ENCODE data around the gene GZMB. TPM values are rescaled to one million over a fixed set of nuclear protein-coding genes. Genes with fewer than 3 reads are reported as not detected.

GZMB gene
- polyA plus RNA-seq, 4 donors = 0.27 to 0.70 (median 0.56) TPM

Other genes with a start within 250 kb of the GZMB start
- 10 to 100 TPM; 45.3 to 48.0 (median 47.7) TPM for gene NYNRIN, start 235.2 kb downstream of the GZMB start, polyA plus RNA-seq (ENCODE audit: insufficient read length in 4 of 4)
- 1 to 10 TPM; 2.5 to 3.5 (median 3.2) TPM for gene CBLN3, start 204.5 kb downstream of the GZMB start, polyA plus RNA-seq (ENCODE audit: insufficient read length in 4 of 4)
- gene KHNYN, start 204.2 kb downstream of the GZMB start, polyA plus RNA-seq (ENCODE audit: insufficient read length in 4 of 4) = 10 to 100 TPM; 40.7 to 45.5 (median 44.3) TPM
- 10 to 100 TPM; 57.0 to 84.9 (median 63.0) TPM for gene SDR39U1, start 191.4 kb downstream of the GZMB start, polyA plus RNA-seq (ENCODE audit: insufficient read length in 4 of 4)
- under 1 TPM in 2 of 4 donors, not detected in 2; 0.30 to 0.34 TPM for gene CMA1, start 125.9 kb downstream of the GZMB start, polyA plus RNA-seq (ENCODE audit: insufficient read length in 4 of 4)
- 1 to 10 TPM in 2 of 4 donors, under 1 TPM in 2; 0.35 to 1.2 (median 0.86) TPM for gene CTSG, start 57.9 kb downstream of the GZMB start, polyA plus RNA-seq (ENCODE audit: insufficient read length in 4 of 4)
- under 1 TPM in 3 of 4 donors, not detected in 1; 0.06 to 0.29 (median 0.24) TPM for gene GZMH, start 24.5 kb downstream of the GZMB start, polyA plus RNA-seq (ENCODE audit: insufficient read length in 4 of 4)

All from right renal pelvis (tissue), 4 donors.